ENCODE measurements around the gene CLK2. TPM values are rescaled to one million over a fixed set of nuclear protein-coding genes. Genes with fewer than 3 reads are reported as not detected.

Gene CLK2
- total RNA-seq, 1 donor from 2014 or later, result 62.8 TPM

DNA sequence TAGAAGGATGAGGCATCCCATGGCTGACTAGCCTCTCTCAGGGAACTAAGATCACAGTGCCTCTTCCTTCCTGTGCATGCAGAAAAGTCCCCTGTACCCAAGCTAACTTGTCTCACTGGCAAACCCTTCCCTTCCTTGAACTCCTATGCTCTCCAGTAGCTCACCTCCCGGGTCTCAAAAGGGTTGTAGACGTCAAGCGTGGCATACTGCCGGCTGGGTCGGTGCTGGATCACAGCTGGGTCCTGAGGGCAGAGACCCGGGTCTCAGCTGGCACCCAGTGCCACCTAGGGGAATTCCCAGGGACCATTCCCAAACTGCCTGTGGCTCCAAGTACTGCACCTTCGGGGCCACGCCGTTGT is 11.8 kb downstream of the CLK2 start:
- TF ChIP-seq, protein P1, sequence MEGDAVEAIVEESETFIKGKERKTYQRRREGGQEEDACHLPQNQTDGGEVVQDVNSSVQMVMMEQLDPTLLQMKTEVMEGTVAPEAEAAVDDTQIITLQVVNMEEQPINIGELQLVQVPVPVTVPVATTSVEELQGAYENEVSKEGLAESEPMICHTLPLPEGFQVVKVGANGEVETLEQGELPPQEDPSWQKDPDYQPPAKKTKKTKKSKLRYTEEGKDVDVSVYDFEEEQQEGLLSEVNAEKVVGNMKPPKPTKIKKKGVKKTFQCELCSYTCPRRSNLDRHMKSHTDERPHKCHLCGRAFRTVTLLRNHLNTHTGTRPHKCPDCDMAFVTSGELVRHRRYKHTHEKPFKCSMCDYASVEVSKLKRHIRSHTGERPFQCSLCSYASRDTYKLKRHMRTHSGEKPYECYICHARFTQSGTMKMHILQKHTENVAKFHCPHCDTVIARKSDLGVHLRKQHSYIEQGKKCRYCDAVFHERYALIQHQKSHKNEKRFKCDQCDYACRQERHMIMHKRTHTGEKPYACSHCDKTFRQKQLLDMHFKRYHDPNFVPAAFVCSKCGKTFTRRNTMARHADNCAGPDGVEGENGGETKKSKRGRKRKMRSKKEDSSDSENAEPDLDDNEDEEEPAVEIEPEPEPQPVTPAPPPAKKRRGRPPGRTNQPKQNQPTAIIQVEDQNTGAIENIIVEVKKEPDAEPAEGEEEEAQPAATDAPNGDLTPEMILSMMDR (IDR thresholded peaks at IDR 0.05; ENCODE audit: unreplicated experiment), result peak; percentile 20

DNA sequence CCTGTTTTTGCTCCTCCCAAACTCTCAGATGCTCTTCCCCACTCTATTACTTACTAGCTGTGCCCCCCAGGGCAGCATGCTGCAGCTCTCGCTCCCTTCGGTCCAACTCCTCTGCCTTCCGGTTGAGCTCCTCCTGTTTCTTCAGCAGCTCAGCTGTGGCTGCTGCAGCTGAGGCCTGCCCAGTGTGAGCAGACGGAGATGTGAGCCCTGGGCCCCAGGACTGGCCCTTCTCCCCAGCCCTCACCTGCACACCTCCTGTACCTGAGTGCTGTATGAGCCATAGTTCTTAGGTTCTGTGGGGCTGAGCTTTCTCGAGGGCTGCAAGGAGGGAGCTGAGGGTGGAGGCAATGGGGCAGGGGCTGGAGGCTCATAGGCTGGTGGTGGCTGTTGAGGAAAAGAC is 13.0 kb downstream of the CLK2 start:
- H3K36me3 Mint-ChIP-seq (ENCODE audit: low read depth, unreplicated experiment), result peaks cover 53% of the 10 kb centered on the region
- peak overlapping the region; percentile 44 for H3K4me3 Mint-ChIP-seq (ENCODE audit: unreplicated experiment)
- H3K4me1 Mint-ChIP-seq (ENCODE audit: unreplicated experiment), result peaks cover 30% of the 10 kb centered on the region
- DNase-seq (ENCODE audit: low spot score), result no peak
- no peaks in the 10 kb centered on the region for H3K9me3 Mint-ChIP-seq (ENCODE audit: unreplicated experiment)
- no peak overlapping the region for H3K27ac Mint-ChIP-seq (ENCODE audit: unreplicated experiment)
- TF ChIP-seq, protein P1 (IDR thresholded peaks at IDR 0.05; ENCODE audit: unreplicated experiment), result no peak
- H3K27me3 Mint-ChIP-seq (ENCODE audit: unreplicated experiment), result peaks cover 11% of the 10 kb centered on the region

More for the DNA sequence above, 11.8 kb downstream of the CLK2 start:
- Mint-ChIP-seq H3K4me3 (ENCODE audit: unreplicated experiment) (peak overlapping the region; percentile 95), H3K36me3 (ENCODE audit: low read depth, unreplicated experiment) (peaks cover 56% of the 10 kb centered on the region), H3K27ac (ENCODE audit: unreplicated experiment) (peak overlapping the region; percentile 80), H3K27me3 (ENCODE audit: unreplicated experiment) (peaks cover 11% of the 10 kb centered on the region), H3K4me1 (ENCODE audit: unreplicated experiment) (peaks cover 23% of the 10 kb centered on the region), H3K9me3 (ENCODE audit: unreplicated experiment) (no peaks in the 10 kb centered on the region)
- no peak for DNase-seq (ENCODE audit: low spot score)

DNA sequence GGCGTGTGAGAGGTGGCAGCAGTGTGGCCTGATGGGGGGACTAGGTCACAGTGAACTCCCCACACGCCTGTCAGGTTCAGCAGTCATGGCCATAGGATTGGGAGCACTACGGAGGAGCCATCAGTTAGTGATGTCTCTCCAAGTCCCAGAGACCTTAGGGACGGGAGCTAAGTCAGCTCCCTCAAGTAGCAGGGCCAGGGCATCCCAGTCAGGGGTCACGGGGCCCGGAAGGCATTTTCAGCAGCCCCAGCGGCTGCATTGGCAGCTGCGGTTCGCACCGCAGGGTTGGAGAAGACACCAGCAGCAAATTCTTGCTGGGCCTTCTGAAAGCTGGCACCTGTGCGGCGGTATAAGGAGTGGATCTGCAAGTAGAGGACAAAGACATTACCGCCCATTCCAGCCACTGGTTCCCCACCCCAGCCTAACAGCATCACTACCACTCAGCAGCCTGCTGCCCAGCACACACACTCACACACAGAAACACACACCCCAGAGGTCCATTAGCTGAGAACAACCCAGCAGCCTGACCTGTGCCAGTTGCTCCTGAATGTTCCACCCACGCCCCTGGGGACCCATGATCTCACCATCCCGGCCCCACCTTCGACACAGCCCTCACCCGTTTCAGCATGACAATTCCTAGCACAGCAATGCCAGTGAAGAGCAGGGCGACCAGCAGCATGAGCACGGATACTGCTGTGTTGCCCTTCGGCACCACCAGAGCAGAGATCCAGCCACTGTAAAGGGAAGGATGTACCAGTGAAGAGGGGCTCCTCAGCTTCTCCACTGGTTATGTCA is 17.0 kb downstream of the CLK2 start:
- DNase-seq (ENCODE audit: low spot score), result no peak
- Mint-ChIP-seq H3K36me3 (ENCODE audit: low read depth, unreplicated experiment) (peaks cover 28% of the 10 kb centered on the region), H3K4me3 (ENCODE audit: unreplicated experiment) (peak overlapping the region; percentile 97)

DNA sequence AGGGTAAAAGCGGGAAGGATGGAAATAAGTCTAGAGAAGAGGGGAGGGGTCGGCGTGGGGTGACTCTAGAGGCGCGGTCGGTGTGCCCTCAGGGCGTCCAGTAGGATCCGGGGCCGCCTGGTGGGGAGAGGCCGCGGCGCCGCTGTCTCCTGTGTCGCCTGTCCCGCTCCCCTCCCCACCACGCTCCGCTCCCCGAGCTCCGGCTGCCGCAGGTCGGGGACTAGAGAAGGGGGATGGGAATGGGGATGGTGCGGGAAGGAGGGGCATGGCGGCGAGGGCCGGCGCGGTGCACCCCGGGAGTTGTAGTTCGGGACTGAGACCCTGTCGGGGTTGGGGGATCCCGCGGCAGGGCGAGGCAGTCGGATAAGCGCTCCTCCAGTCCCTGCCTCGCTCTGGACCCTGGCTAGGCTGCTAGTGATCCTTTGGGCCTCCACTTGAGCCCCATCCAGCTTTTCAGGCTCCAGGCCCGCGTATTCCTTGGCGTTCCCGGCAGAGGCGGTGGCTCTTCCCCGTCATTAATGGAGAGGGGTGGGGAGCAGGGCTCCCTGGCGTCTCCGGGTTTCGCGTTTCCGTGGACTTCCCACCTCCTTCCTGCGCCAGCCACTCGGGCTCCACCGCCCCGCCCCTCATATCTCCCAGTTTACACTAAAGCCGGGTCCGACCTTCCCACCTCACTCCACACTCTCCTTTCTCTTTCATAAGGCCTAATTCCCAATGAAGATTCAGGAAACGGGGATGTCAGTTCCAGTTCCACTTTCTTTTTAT is 17.9 kb downstream of the CLK2 start, which contains the start of gene ENTREP3:
TSS of gene ENTREP3 (minus strand) at position 241 of the 765 bp plus-strand sequence. CDS start 606 bp downstream, outside the sequence.
- H3K9me3 Mint-ChIP-seq (ENCODE audit: unreplicated experiment), result no peaks in the 10 kb centered on the region
- H3K4me3 Mint-ChIP-seq (ENCODE audit: unreplicated experiment), result peak within 1 kb of the TSS; percentile 97
- TF ChIP-seq, protein P1 (IDR thresholded peaks at IDR 0.05; ENCODE audit: unreplicated experiment), result no peak
- peaks cover 13% of the 10 kb centered on the region for H3K27me3 Mint-ChIP-seq (ENCODE audit: unreplicated experiment)
- peaks cover 33% of the 10 kb centered on the region for H3K4me1 Mint-ChIP-seq (ENCODE audit: unreplicated experiment)
- H3K36me3 Mint-ChIP-seq (ENCODE audit: low read depth, unreplicated experiment), result peaks cover 26% of the 10 kb centered on the region
- H3K27ac Mint-ChIP-seq (ENCODE audit: unreplicated experiment), result peak within 1 kb of the TSS; percentile 96
- DNase-seq (ENCODE audit: low spot score), result peak; percentile 89

More for the DNA sequence above, 17.0 kb downstream of the CLK2 start:
- peak overlapping the region; percentile 96 for H3K27ac Mint-ChIP-seq (ENCODE audit: unreplicated experiment)
- H3K4me1 Mint-ChIP-seq (ENCODE audit: unreplicated experiment), result peaks cover 33% of the 10 kb centered on the region
- no peaks in the 10 kb centered on the region for H3K9me3 Mint-ChIP-seq (ENCODE audit: unreplicated experiment)
- H3K27me3 Mint-ChIP-seq (ENCODE audit: unreplicated experiment), result peaks cover 13% of the 10 kb centered on the region
- TF ChIP-seq, protein P1 (IDR thresholded peaks at IDR 0.05; ENCODE audit: unreplicated experiment), result no peak
